Measurements from ENCODE around the gene ADRA2C.

Gene ADRA2C

DNA sequence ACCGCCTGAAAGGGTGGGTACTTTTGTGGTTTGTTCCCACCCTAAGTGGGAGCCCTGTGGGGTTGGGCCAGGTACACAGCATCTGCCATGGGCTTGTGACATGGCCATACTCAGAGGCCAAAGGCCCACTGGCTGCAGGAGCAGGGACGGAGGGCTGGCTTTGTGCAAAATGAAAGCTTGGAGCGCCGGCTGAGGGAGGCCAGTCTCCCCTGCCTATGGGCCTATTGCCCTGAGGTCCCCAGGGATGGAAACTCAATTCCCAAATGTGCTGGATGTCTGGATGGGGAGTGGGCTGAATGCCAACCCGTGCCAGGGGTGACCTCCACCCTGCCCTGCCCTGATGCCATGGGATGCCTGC is 10.8 kb downstream of the ADRA2C start:
- DNase-seq (ENCODE audit: low read depth, low spot score): no peak

DNA sequence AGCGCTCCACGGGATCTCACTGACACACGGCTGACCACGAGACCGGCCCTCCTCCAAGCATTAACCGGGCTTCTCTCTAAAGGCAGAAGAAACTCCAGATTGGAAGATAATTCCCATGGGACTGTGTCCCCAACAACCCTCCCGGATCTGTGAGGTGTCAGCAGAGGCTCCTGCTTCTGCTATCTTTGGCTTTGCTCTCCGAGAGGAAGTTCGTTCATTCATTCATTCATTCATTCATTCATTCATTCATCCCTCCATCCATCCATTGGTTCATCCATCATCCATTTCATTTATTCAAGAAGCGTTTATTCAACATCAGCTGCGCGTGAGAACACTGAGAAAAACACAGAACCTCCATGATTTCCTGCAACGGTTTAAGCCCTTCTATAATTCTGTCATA is 11.5 kb downstream of the ADRA2C start:
- no peak for DNase-seq (ENCODE audit: low read depth, low spot score)

DNA sequence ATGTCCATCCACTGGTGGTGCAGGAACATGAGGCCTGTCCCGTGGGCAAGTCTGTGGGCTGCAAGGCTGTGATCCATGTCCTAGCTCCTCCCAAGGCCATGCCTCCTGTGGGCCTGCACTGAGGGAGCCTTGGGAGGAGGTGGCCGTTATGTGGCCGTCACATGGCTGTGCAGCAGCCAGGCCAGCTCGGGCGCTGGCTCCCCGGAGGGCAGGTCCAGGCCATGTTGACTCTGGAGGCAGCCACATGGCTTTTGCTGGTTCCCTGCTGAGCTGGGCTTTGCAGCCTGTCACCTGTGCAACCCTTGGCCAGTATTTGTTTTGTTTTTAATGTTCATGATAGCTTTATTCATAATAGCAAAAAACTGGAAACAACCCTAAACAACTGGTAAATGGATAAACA is 13.3 kb downstream of the ADRA2C start:
- DNase-seq (ENCODE audit: low read depth, low spot score): no peak

DNA sequence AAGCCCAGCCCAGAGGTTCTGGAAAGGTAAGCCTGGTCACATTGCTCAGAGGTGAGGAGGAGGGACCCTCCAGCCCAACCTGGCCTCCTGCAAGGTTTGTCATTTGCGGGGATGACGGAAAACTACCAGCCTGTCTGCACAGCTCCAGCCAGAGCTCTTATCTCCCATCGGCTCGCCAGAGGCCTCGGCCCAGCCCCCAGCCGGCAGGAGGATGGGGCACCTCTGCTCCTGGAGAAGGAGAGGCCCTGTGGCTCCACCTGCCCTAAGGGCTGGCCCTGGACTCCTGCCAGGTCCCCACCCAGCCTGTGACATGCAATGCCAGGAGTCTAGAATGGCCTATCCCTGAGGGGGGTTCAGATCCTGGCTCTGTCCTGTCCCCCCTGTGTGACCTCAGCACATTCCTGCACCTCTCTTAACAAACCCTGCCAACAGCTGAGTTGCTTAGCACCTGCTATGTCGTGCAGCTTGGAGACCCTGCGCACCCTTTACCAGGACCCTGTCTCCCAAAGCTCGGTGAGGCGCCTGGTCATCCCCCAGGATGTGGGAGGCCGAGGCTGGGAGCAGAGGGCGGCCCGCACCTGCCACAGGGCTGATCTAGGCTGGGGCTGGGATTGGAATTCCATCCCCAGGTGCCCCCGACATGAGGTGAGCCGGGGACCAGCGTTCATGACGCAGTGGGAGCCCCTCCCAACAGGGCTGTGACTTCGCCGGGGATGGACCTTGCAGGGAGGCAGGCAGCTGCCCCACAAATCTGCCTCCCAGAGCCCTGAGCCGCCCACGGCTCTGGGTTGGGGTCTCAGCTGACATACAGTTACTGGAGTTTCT is 14.4 kb downstream of the ADRA2C start:
- DNase-seq (ENCODE audit: low read depth, low spot score): no peak

DNA sequence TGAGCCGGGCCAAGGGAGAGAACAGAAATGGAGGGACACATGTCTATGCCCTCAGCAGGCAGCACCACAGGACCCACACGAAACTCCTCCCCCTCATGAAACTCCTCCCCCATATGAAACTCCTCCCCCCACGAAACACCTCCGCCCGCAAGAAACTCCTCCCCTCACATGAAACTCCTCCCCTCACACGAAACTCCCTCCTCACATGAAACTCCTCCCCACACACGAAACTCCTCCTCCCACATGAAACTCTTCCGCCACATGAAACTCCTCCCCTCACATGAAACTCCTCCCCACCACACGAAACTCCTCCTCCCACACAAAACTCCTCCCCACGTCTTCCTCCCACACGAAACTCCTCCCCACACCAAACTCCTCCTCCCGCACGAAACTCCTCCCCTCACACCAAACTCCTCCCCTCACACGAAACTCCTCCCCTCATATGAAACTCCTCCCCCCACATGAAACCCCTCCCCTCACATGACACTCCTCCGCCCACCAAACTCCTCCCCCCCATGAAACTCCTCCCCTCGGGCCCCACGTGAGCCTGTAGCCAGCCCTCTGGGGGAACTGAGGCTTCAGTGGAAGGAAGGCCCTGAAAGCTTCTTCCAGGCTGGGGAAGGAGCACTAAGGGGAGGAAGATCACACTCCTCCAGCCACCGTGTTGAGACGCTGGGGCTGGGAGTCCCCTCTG is 15.2 kb downstream of the ADRA2C start:
- no peak for DNase-seq (ENCODE audit: low read depth, low spot score)

DNA sequence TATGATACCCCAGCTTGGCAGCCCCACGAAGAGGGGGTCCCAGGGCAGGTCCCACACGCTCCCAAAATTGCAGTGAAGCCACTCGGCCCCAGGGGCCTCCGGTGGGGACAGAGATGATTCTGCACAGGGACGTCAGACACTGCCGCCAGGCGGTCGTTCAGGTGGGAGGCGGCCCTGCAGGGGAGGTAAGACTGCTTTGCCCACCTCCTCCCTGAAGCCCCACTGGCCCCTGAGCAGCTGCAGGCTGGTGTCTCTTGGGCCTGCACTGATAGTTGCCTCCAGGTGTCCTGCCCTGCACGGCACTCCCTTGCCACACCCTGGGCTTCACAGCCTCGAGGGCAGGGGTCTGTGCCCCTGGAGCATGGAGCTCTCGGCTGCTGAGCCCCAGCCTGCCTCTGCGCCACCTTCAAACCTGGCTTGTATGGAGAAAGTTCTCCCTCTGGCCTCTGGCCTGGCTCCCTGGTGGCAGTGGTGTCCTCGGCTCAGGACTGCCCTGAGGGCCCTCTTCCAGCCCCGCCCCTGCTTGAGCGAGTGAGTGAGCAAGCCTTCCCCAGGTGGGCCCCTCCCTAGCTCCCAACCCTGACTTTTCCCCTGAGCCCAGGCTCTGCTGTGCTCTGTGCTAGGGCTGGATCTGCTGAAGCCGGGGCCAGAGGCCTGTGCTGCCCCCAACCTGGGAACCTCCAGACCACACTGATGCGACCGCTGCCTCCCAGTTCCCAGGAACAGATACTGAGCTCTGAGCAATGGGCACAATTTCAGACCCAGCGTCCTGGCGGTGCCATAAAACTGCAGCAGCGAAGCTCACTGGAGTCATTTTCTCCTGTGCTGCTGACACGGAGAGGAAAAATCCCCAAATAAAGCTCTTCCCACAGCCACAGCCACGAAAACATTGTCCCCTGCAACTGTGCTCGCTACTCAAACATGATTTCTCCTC is 16.1 kb downstream of the ADRA2C start:
- no peak for DNase-seq (ENCODE audit: low read depth, low spot score)

DNA sequence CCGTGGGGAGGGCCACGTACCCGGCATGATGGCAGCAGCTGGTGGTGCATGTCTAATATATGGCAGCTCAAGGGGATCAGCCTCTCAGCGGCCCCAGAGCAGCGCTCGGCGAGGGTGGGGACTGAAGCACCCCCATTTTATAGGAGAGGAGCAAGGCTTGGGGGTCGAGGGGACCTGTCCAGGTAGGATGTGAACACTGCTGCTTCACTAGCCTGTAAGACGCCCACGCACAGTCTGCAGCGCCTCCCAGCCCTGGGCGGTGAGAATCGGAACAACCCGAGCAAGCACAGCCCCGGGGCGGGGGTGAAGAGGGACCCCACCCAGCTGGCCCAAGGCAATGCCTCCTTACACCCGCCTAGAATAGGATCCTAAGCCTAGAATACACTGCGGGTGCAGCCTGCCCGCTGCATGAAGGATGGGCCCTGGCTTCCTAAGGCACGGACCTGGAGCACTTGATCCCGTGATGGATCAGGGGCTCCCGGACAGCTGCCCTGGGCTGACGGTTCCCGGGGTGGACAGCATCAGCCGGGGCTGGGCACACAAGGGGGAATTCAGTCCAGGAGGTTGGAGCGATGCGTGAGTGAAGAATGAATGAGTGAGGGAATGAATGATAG is 17.6 kb downstream of the ADRA2C start:
- DNase-seq (ENCODE audit: low read depth, low spot score): no peak

DNA sequence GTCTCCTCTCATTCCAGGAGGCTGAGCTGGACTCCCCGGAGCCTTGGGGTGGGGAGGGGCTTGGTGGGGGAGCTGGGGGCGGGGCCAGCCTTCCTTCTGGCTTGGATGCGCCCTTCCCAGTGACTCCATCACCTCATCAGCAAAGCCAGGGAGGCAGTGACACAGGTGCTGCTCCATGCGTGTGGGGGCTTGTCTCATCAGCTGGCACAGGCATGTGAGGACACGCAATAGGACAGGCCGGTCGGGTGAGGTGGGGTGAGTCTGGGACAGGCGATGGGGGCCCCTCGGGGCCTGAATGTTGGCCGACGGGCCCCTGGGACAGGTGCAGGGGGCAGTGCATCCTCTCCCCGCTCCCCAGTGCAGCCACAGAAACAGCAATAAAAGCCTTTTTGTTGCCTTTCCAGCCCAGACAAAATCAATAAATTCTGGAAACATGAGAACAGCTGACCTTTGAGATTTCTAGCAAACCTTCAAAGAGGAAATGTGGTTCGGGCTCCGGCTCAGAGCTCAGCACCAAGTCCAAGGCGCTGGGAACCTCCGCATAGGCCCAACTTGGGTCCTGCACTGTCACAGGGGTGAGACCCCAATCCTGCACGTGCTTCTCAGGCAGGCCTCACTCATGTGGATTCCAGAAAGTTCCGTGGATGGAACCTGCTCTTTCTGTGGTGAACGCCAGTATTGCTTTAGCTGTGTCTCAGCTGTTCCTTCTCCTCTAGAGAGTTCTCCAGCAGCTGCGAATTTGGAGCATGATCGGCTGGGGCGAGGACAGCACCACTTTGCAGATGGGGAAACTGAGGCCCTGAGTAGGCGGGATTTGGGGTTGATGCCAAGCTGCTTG is 18.5 kb downstream of the ADRA2C start:
- DNase-seq (ENCODE audit: low read depth, low spot score): no peak

DNA sequence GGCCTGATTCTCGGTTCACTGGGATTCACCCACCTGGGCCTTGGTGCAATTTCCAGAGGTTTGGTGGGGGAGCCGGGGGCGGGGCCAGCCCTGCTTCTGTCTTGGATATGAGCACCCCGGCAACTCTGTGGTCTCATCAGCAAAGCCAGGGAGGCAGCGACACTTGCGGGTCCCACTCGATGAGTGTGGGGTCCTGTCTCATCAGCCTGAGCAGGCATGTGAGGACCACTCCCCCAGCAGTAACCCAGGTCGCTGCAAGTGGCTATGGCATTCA is 19.0 kb downstream of the ADRA2C start:
- no peak for DNase-seq (ENCODE audit: low read depth, low spot score)

DNA sequence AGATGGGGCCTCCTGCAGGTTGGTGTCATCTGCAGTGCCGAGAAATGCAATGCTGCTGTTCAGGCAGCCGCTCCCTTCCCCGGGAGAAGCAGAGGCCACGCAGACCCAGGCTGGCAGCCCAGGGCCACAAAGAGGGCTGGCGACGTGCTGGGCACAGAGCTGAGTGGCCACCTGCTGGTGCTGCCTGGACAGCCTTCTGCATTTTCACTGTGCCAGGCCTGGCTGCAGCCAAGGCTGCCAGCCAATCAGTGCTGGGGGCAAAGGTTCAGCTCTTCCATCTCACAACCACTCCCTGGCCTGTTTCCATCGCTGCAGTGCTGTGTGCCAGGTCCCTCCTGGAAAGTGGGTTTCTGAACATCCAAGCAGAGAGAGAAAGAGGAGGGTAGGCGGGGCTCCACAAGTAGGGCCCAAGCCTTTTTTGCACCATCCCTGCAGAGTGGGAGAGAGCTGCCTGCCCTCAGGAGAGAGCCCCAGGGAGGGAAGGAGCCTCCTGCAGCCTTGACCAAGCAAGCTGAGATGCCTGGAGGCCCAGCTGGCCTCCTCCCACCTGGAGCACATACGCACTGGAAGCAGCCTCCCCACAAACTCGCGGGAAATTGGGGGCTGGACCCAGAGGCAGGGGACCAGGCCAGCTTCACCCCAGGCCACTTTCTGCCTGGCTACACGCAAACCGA is 20.1 kb downstream of the ADRA2C start:
- no peak for DNase-seq (ENCODE audit: low read depth, low spot score)

DNA sequence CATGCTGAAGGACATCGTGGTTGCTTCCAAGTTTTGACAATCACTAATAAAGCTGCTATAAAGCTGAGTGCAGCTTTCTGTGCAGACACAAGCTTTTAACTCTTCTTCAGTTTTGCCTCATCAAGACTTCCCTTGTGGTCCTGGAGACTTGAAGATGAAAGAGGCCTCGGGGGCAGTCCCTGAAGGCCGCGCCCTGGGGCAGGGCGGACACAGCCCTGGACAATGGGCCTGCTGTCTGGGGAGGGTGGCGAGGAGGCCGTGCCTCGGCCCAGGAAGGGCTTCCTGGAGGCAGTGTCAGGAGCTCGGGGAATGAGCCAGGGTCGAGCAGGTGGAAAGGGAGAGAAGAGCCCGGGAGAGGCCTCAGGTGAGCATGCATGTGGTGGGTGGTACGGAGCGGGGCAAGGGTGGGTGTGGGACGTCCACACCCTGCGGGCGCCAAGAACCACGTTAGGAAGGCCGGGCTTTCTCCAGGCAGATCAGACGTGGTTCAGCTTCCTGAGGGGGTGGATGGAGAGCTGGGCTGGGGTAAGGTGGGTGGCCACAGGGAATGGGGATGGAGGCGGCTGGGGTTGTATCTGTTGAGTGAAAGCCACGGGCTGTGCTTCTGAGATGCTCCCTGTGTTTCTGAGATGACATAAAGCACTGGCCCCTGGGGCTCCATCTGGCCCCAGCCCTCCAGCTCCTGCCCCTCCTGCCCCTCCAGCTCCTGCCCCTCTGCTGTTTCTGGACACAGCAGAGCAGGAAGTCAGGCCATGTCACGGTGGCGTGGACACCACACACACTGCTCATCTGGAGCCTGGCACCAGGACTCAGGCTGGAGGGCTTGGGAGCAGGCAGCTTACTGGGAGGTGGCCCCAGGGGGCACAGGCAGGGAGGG is 21.5 kb downstream of the ADRA2C start:
- DNase-seq (ENCODE audit: low read depth, low spot score): no peak

DNA sequence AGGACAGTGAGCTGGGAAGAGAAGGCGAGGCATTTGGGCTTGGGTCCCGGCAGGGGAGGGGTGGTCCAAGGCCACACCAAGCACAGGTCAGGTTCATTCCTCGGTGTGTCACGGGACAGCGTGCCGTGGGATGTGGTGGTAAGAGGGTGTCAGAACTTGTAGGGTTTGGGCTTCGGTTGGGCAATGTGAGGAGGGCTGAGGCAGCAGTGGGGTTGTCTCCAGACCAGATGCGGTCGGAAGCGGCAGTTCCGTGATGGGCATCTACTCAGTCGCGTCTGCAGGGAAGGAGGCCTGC is 22.1 kb downstream of the ADRA2C start:
- DNase-seq (ENCODE audit: low read depth, low spot score): no peak

DNA sequence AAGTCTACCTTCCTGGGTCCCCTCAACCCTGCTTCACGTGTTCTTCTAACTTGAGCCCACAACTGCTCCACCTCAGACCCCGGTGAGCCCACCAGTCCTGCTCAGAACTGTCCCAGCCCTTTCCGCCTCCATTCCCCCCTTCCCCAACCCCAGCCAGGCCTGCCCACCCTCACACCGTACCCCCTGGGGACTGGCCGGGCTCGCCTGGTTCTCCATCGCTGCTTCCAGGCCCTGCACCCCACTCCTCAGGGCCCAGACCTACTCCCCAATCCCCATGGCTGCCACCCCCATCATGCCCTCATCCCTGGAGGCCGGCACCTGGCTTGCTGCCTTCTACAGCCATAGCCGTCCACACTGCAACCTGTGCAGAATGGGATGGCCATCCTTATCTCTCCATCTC is 23.4 kb downstream of the ADRA2C start:
- DNase-seq (ENCODE audit: low read depth, low spot score): no peak

DNA sequence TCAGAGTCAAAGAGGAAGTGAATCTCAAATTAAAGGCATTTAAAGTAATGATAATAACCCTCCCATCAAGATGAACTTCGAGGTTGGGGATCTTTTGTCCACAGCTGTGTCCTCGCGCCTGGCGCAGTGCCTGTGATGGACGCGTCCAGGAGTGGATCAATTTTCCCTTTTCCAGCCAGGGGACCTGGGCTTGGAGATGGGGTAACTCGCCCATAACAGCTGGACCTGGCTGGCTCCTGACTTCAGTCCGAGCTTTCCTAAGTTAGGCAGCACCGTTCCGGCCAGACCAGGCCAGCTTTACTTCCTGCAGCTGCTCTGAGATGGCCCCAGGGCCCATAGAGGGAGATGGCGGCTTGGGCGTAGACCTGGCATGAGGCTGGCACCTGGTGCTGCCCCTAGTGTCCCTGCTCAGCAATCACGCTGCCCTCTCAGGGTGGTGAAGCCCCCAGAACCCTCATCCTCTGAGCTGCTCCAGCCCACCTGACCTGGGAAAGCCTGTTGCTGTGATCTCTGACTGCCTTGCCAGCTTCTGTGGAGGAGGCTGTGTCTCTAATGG is 23.9 kb downstream of the ADRA2C start:
- no peak for DNase-seq (ENCODE audit: low read depth, low spot score)

DNA sequence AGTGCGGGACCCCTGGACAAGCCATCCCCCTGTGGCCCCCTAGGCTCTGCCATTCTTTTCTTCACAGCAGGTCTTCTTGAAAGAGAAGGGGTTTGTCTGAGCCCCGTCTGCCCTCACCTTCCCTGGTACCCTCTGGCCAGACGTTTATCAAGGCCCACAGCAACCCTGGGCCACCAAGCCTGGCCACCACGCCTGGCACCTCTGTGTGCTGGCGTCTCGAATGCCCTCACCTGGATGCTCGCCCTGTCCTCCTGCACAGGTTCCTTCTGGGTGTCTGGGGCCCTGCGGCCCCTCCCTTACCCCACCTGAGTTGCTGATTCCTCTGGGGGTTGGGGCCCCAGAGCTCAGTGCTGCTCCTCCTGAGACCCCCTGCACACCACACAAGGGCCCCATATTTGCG is 25.1 kb downstream of the ADRA2C start:
- no peak for DNase-seq (ENCODE audit: low read depth, low spot score)

DNA sequence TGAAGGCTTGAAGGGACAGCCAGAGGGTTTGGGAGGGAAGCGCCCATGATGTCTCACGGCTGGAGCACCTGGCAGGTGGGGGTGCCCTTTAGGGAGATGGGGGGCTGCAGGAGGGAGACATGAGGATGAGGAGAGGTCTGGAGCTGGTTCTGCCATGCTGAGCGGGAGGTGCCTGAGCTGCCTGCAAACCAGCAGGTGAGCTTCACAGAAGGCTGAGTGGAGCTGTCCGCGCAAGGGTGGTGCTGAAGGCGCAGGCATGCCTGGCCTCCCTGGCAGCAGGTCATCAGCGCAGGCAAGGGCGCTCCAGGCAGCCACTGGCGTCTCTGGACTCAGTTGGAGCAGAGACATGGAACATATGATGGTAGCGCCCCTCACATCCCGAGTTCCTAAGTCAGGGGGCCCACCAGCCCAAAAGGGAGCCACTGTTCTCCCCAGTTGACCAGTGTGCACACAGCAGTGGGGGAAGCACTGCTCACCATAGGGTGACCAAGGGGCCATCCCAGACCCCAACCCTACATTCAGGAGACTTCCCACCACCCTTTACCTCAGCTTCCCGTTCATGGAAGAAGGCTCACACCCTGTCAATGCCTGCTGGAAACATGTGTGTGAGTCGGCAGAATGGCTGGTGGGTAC is 25.8 kb downstream of the ADRA2C start:
- no peak for DNase-seq (ENCODE audit: low read depth, low spot score)

DNA sequence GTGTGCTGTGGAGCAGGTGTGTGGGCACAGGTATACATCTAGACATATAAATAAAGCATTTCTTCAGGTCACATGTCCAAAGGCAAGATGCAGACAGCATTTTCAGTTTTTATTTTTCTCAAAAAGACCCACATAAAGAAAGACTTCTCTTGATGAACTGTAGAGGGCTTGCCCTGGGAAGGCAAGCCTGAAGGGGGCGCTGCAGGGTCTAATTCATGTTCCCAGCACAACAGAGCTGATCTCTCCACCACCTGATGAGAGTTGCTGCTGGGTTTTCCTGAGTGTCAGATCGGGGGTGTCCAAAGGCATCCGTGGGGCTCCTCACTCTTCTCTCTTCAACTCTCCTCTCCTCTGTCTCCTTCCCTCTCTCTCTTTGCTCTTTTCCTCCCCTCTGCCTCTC is 26.6 kb downstream of the ADRA2C start:
- DNase-seq (ENCODE audit: low read depth, low spot score): no peak

DNA sequence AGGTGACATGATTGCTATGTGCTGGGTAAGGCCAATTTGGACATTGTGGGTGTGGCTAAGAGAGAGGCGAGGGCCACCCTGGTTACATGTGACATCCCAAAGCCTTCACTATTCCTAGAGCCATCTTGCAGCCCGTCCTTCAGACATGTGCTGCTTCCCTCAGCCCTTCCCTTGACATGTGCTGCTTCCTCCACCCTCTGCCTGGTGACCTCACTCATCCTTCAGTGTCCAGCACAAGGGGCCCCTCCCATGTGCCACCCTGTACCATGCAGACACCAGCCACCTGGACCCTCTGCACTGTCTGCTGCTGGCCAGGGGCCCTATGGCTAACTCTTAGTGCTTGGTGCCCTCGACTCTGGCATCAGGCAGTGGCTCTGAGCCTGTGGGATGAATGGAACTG is 27.4 kb downstream of the ADRA2C start:
- no peak for DNase-seq (ENCODE audit: low read depth, low spot score)

DNA sequence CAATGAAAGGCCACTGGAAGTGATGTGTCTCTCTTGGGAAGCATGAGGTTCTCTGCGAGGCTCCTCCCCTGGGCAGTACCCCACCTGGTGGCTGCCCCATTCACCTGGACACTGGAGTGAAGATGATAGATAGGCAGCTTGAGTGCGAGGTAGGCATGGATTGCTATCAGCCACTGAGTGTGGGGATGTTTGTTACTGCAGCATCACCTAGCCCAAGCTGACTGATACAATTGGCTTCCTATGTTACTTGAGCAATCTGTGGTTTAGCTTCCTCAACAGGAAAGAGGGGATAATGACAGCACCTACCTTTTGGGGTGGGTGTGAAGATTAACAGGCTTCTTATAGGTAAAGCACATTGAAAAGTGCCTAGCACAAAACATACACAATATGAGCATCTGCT is 30.8 kb downstream of the ADRA2C start:
- DNase-seq (ENCODE audit: low read depth, low spot score): no peak

Data from brain pericyte (primary cell).